GM18858 (cell line): ENCODE data around the gene HMX2.

Source experiments
- ATAC-seq: cut with Tn5 transposase; IDR thresholded peaks from one replicate; pipeline ENCODE4 v1.9.1; 2021; ENCODE audit not compliant: unreplicated experiment

Gene HMX2

DNA sequence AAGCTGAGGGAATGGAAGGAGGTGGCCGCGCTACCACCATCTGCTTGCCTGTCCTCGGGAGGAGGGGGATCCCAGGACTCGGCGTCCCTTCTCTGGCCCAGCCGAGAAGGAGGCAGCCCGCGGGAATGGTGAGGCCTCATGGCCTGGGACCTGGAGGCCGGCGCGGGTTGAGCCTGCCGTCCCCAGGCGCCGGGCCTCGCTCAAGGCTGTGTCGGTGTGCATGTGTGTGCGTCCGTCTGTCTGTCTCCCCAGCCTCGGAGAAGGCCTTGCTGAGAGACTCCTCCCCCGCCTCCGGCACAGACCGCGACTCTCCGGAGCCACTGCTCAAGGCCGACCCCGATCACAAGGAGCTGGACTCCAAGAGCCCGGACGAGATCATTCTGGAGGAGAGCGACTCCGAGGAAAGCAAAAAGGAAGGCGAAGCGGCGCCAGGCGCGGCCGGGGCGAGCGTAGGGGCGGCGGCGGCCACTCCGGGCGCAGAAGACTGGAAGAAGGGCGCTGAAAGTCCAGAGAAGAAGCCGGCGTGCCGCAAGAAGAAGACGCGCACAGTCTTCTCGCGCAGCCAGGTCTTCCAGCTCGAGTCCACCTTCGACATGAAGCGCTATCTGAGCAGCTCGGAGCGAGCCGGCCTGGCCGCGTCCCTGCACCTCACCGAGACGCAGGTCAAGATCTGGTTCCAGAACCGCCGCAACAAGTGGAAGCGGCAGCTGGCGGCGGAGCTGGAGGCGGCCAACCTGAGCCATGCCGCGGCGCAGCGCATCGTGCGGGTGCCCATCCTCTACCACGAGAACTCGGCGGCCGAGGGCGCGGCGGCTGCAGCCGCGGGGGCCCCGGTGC lies 10.9 kb upstream of the HMX2 start:
- ATAC-seq = no peak

- no peak for ATAC-seq
Measured at GRCh38 chr10:123139165-123139520, 8.8 kb upstream of the HMX2 start.

DNA sequence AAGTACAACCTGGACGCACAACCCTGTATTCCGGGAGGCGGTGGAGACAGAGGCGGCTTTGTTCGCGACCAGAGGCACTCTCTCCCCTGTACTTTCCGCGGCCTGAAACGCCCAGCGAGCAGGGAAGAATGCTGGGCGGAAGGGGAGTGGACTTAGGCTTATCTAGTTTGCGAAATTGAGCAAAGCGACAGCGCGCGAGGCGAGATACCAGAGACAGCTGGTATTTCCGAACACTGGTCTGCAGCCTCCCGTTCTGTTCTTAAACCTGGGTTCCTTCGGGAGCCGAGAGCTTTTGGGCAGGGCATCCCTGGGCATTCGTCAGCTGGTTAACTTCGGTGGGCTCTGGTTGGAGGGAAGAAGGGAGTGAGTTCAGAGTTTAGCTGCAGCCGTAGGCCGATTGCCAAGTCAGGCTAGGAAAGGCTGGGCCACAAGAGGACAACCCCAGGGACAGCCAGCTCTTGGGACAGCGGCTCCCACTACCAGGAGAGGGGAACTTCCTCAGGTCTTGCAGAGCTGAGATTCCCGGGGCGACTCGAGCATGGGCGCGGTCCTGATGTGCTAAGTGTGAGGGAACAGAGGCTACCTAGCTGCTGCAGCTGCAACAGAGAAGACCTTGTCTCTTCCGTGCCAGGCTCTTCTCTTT lies 8.3 kb upstream of the HMX2 start:
- no peak for ATAC-seq

DNA sequence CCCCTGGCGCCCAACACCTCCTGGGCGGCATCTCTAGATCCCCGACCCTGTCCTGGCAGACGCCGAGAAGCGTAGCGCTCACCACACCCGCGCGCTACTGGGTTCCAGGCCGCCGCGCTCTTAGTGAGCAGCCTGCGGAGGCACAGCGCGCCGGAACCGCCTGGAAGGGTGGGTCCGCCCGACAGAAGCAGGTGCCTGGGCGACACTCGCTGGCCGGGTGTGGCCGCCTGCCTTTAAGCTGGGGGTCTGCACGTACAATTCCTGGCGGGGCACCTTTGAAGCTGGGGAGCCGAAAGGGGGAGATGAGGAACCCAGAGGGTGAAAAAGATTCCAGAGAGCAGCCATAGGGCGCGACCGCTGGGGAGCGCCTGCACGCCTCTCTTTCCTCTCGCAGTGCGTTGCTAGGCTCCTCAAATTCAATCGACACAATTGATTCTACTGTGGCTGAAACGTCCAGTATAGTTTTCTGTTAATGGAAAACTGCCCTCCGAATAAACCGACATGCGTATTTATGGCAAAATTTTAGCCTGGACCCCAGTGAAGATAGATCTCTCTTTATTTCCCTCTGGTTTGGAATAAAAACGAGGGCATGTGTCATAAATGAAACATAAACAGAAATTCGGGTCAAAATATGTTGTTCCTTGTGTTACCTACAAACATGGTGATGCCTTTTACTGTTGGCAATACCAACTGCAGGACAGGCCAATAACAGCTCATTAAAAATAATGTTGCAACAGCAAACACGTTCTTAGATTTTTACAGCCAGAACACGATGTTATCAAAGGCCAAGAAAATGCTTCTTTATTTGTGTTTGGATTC lies 7.6 kb upstream of the HMX2 start:
- ATAC-seq = no peak

DNA sequence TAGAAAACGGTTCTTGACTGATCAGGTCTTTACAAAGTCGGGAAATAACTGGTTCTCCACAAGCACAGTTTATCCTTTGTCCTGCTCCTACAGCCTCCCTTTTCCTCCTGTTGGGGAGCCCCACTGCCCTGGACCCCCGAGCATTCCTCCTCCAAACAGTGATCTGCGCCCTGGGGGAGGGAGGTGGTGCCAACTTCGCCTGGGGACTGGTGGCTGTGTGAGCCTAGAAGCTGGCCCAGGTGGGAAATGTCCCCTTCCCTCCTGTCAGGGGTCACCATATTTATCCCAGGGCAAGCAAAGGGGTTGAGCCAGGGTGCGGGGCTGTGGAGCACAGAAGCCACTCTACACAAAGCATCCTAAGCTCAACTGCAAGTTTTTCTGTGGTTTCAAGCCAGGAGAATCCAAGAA lies 6.9 kb upstream of the HMX2 start:
- ATAC-seq = no peak

DNA sequence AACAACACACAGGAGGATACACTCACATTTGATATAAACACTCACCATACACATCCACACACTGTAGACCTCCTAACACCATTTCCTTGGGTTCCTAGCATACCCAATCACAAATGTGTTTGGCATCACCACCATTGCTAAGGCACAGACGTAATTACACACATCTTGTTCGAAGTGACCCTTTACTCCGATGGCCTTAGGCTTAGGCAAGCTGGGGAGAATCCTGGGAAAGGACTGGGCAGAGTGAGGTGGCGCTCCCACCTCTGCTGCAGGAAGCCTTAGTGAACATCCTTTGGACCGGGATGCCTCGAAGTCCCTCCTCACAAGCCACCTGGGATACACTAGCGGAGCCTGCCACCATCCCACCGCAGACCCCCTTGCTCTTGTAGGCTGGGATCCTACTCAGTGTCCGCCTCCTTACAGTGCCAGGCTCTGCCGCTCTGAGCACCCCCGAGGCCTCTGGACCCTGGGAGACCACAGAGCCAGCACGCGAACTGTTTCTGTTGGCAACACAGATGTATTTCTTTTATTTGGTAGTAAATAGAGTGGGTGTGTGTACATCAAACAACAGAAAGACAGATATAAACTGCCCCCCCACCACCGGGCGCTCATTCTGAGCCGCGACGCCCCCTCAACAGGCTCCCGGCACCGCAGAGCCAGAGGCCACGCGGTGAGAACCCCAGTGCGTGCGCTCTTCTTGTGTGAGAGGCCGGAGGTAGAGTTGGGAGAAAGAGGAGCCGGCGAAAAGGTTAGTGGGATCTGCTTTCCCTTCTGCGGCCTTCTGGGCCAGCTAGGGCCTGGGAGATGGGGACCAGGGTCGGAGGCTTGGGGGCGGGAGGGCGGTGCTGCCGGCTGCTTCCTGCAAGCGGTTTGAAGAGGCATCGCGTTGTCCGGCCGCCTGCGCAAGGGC lies 5.9 kb upstream of the HMX2 start:
- no peak for ATAC-seq

DNA sequence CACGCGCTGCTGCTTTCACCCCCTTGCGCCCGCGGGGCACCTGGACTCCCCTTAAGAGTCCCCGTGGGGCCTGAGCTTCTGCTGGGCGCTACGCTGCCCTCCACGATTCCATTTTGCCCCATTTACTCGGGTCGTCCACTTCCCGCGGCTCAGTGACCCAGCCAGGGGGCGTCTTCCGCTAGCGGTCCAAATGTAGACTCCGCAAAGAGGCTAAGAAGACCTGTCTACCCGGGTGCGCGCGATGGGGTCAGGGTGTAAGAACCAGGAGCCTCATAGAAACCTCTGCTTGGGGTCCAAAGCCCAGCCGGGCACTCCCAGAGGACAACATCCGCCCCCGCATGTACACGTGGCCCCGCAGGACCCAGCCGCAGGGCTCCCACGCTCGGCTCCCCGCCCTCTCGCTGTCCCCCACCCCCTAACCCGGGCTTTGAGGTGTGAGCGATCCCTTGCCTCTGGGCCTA lies 5.2 kb upstream of the HMX2 start:
- ATAC-seq = no peak

- no peak for ATAC-seq
Measured at GRCh38 chr10:123143162-123143824, 4.6 kb upstream of the HMX2 start.

- no peak for ATAC-seq
Measured at GRCh38 chr10:123143825-123144168, 4.1 kb upstream of the HMX2 start.

- no peak for ATAC-seq
Measured at GRCh38 chr10:123144697-123145541, 3.0 kb upstream of the HMX2 start.

- ATAC-seq = no peak
Measured at GRCh38 chr10:123145542-123146012, 2.4 kb upstream of the HMX2 start.

DNA sequence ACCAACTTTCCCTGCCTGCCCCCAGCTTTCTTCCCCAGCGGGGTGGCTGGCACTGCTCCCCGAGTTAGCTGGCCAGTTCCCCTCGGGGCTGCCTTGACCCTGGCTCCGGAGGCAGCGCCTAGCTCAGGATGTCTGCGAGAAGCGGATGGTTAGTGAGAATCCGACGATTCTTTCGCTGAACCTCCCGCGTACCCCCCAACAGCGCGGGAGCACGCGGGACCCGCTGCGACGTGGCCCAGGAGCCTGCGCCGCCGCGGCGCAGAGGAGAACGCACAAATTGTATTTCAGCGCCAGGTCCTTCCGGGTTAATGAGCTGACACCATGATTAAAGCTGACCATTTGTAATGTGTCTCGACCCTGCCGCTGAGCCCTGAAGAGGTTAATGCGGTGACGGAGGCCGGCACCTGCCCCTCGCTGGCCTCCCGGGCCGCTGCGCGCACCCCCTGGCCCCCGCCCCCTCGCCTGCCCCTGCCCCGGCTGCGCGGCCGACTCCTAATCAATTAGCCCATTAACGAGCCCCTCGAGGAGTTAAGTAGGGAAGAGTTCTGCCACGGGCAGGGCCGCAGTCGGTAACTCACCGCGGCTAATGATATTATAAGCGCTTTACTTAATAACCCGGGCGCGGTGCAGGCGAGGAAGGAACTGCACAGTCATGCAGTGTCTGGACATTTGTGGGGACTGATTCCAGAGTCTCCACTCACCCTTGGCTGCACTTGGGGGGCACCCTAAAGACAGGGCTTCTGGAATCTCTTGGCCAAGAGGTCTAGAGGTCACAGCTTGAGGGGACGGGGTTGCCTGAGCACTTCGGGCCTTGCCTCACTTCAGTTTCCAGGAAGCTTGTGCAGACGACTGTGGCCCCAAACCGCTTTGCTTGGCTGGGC lies 1.7 kb upstream of the HMX2 start:
- ATAC-seq = no peak

DNA sequence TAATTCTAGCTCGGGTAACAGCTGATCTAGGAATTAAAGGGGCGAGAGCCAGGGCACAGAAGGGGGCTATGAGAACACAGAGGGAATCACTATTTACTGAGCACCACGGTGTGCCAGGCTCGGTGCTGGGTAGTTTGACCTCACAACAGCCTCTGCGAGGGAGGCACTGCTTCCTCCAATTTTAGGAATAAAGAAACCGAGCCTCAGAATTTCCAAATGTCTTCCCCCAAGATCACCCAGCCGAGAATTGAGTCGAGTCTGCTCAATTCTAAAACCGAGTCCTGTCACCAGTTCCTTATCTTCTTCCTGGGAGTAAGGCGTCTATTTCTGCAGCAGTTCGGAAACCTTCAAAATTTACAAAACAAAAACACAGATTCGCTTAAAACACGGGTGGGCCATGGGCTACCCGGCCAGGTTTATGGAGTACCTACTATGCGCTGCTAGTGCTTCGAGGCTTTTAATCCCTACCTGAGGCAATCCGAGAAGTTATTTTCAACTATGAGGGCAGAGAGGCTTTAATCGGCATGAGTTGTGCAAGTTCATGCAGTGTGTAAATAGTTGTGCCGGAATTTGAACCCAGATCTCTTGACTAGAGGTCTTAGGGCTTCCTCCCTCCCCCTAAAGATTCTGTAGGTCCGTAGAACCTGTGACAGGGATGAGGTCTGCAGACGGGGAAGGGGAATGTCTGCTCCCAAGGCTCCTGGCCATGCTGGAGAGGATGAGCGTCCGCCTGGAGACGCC lies 872 bp upstream of the HMX2 start:
- ATAC-seq = no peak

DNA sequence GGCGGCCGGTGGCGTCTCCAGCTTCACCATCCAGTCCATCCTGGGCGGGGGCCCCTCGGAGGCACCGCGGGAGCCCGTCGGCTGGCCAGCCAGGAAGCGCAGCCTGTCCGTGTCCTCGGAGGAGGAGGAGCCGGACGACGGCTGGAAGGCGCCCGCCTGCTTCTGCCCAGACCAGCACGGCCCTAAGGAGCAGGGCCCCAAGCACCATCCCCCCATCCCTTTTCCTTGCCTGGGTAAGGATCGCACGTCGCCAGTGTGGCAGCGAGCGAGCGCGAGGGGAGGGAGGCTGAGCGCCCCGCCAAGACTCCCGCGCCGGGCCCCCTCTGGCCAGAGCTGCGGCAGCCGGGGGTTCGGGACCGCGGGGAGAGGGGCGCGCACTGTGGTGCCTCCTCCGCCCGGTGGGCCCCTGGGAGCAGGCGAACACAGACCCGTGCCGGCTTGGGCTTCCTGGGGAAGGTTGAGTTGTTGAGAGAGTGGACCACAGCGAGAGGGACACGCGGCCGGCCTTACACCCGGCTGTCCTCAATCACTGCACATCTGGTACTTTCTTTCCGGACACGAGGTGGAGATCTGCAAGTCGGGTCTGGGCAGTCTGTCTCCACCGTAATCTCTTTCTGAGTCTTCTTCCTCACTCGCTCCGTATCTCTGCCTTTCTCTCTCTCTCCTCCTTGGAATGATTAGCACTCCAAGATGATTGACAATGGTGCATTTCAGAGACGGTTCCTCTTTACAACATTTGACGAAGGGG lies 652 bp downstream of the HMX2 start:
- no peak for ATAC-seq

GRCh38 chr10:123149162-123149567 lies 1.2 kb downstream of the HMX2 start:
- ATAC-seq = no peak

GRCh38 chr10:123149568-123150270 lies 1.8 kb downstream of the HMX2 start:
- ATAC-seq = no peak
